Femur (tissue), 1 donor: Measurements from ENCODE around the gene APCS.

Source experiments
- DNase-seq: peaks from one replicate; pipeline ENCODE4 v3.0.0-alpha.2; 2017

The APCS gene

DNA sequence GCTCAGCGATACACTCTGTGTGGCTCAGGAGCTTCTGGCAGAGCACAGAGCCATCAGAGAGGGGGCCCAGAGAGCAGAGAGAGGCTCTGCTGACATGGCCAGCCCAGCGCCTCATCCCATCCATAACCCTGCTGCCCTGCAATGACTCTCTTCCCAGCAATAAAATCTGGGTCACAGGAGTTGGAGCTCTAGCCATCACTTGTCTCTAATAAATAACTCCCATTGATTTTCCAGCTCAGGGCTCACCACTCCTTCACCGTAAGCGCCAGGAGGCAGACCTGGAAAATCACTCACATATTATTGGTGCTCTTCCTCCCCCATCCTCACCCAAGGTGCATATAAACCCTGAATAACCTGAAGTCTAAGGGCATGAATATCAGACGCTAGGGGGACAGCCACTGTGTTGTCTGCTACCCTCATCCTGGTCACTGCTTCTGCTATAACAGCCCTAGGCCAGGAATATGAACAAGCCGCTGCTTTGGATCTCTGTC, at the start of gene APCS:
APCS (plus strand) TSS at position 366 of the 491 bp plus-strand sequence; CDS start at position 462, 96 bp downstream.
- no peak for DNase-seq

GRCh38 chr1:159548126-159548525, 39.5 kb upstream of the APCS start:
- no peak for DNase-seq

- DNase-seq = no peak
These were observed 33.4 kb upstream of the APCS start for GRCh38 chr1:159554261-159554660.

- no peak for DNase-seq
These were observed 32.9 kb upstream of the APCS start for GRCh38 chr1:159554696-159555095.

GRCh38 chr1:159556931-159557369, 30.7 kb upstream of the APCS start:
- no peak for DNase-seq

GRCh38 chr1:159560599-159560998, 27.0 kb upstream of the APCS start:
- DNase-seq = no peak

DNA sequence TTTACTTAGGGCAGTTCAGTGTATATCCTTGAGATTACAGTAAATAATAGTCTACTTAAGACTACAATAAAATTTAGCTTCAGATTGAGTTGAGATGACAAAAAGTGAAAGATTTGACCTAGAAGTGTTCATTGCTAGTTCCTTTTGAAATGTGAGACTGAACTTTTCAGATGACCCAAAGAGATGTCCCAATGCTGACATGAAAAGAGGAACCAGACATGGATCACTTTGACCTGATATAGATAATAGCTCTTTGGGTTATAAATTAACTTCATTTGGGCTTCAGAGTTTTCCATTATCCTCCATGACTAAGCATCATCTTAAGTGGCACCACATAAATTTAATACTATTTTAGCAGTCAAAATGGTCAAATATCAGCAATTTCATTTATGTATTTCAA, 26.1 kb upstream of the APCS start:
- no peak for DNase-seq

- no peak for DNase-seq
These were observed 24.9 kb upstream of the APCS start for GRCh38 chr1:159562680-159563079.

- DNase-seq = no peak
These were observed 10.2 kb upstream of the APCS start for GRCh38 chr1:159577446-159577845.

GRCh38 chr1:159580340-159580739, 7.3 kb upstream of the APCS start:
- DNase-seq = no peak

DNA sequence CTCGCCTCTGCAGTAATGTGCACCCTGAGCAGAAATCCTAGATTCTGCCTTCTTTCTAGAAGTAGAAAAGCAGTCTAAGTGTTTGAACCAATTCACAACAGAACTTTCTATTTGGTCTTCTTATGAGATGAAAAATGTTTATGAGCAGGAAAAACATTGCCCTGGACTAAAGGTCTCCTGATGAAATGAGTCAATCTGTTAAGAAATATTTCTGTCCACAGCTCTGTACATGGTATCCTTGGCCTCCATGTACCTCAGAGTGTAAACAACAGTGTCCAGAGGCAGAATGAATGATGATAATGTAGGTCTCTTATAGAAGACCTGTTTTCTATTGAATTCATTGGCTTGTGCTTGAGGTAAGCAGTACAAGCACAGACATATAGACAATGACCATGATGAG, 6.2 kb upstream of the APCS start:
- DNase-seq = no peak

DNA sequence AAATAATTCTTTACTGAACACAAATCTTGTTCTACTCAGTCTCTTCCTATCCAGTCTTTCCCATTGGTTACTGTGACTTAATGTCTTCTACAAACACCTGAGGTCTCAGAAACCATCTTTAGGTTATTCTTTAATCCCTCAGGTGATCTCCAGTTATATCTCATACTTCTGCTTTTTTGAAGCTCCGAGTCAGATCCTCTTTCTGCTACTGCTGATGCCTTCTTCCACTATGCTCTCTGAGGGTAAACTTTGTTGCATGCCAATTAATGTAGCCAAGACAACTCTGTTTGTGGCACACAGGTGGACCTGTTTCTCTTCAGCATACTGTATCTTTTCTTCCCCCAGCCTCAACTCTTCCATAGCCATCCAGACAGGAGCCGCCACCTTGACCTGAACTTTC, 3.1 kb upstream of the APCS start:
- DNase-seq = no peak

DNA sequence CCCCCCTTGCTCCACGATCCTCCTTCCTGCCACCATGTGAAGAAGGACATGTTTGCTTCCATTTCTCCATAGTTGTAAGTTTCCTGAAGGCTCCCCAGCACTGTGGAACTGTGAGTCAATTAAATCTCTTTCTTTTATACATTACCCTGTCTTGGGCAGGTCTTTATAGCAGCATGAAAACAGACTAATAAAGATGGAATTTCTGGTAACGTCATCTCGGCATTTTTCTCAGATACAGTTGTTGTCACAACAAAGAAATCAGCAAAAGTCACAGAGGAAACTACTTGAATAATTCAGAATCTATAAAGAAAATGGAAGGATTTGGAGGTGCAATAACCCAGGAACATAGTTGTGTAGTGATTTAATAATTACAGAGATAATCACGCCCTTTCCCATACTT, 4.4 kb downstream of the APCS start:
- no peak for DNase-seq

DNA sequence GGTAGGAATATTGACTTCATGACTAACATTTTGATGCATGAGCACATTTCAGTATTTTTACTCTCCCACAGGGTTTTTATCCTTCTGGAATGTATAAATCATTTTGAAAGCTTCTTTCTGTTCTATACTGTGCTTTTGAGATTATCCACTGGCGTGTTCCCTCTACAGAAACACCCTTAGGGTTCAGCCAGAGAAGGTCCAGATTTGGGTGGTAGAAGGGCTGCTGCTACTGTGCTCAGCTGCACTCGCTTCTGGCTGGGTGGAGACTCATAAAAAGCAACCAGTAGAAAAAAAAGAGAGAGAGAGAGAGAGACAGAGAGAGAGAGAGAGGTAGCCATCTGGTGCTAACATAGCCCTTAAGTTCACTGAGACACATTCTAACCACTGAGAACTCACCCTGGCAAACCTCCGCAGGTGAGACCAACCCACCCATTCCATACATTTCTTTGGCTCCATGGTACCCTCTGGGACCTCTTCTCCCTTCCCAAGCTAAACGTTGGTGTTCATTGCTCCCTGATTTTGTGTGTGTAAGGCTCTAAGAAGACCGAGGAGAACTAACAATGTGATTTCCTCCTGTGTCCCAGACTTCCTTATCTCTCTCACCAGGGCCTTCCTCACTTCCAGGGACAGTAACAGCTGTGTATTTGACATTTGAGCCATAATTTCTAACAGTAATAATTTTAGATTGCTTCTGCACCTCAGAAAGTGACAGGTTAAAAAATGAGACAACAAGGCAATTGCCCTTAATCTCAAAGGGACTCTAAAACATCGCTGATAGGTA, 7.2 kb downstream of the APCS start:
- DNase-seq = no peak

GRCh38 chr1:159598196-159598595, 10.6 kb downstream of the APCS start:
- DNase-seq = no peak

GRCh38 chr1:159600894-159601293, 13.3 kb downstream of the APCS start:
- no peak for DNase-seq

GRCh38 chr1:159602501-159602999, 14.9 kb downstream of the APCS start:
- DNase-seq = no peak

DNA sequence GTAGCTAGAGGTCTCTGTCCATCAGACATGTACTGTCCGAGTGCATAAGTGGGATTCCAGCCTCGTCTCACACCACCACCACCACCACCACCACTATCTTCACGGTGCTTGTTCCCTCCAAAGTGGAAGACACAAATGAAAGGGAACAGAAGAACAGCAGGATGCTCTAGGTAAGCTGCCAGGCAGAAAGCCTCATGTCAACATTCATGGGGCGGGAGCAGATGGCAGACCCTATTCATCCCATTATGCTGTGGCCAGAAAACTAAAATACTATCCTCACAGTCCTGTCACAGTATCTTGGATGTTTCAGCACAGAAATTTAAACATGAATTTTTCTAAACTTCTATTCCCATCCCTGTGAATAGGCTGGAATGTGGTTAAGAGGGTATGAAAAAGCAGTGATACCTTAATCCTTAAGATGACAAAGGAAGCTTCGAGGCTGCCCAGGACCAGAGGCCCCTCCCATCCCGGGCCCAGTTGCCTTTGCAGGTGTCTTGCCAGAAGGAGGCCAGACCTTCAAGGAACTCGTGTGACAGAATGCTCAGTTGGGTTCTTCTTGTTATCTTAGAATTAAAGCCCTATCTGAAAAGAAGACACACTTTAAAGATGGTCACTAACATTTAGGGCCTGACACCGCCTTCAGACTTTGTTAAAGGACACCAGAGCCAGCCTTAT, 24.7 kb downstream of the APCS start:
- no peak for DNase-seq

GRCh38 chr1:159632922-159633321, 45.3 kb downstream of the APCS start:
- DNase-seq = no peak
